Lung (tissue), 12 donors: ENCODE results near the gene GRID2. TPM values are rescaled to one million over a fixed set of nuclear protein-coding genes. Genes with fewer than 3 reads are reported as not detected.
"Not testable (repeated sequence)": the region's sequence is repeated elsewhere in the genome, so short reads cannot be mapped to it uniquely, and the experiment has no call there.

Source experiments
- ATAC-seq: fragments of 200-7000 bp; cut with Tn5 transposase; one replicate; pipeline ENCODE4 v1.9.1; 2020; ENCODE audit warnings: moderate number of reproducible peaks; ENCODE audit not compliant: insufficient read depth, low FRiP score
- DNase-seq, 3 donors: peaks; one replicate each; pipeline ENCODE4 v3.0.0-alpha.2; 2013 to 2017
- H3K27ac ChIP-seq, 2 donors: one replicate each; pipeline ENCODE4 v1.5.1; 2013; ENCODE audit warnings: mild to moderate bottlenecking in 2 of 2, moderate library complexity in 2 of 2, control low read depth in 1 of 2, inconsistent platforms in 1 of 2, low read depth in 1 of 2, low read length in 1 of 2
- H3K27me3 ChIP-seq, 3 donors: one replicate each; pipeline ENCODE4 v1.5.1; 2013; ENCODE audit warnings: low read length in 2 of 3; ENCODE audit not compliant: control insufficient read depth in 3 of 3, insufficient read depth in 3 of 3
- H3K36me3 ChIP-seq, 4 donors: one replicate each; pipeline ENCODE4 v1.5.1; 2013; ENCODE audit warnings: low read length in 4 of 4, mild to moderate bottlenecking in 1 of 4, moderate library complexity in 1 of 4; ENCODE audit not compliant: control insufficient read depth in 4 of 4, insufficient read depth in 4 of 4
- H3K4me1 ChIP-seq, 5 donors: one replicate each; pipeline ENCODE4 v1.5.1; 2013; ENCODE audit warnings: low read length in 5 of 5, mild to moderate bottlenecking in 2 of 5, moderate library complexity in 1 of 5; ENCODE audit not compliant: control insufficient read depth in 5 of 5, insufficient read depth in 5 of 5
- H3K4me3 ChIP-seq: one replicate; pipeline ENCODE4 v1.5.1; 2013; ENCODE audit warnings: mild to moderate bottlenecking, control low read depth, moderate library complexity
- H3K9ac ChIP-seq, 2 donors: one replicate each; pipeline ENCODE4 v1.5.1; 2013; ENCODE audit warnings: low read length in 2 of 2, control low read depth in 1 of 2; ENCODE audit not compliant: insufficient read depth in 1 of 2
- H3K9me3 ChIP-seq, 4 donors: one replicate each; pipeline ENCODE4 v1.5.1; 2013; ENCODE audit warnings: low read length in 3 of 4, mild to moderate bottlenecking in 1 of 4, moderate library complexity in 1 of 4; ENCODE audit not compliant: control insufficient read depth in 4 of 4, insufficient read depth in 3 of 4
- WGBS, 2 donors: extraction: QIAGEN DNeasy Blood & Tissue Kit; methylation state at CpG; one replicate each; pipeline ENCODE4 v1.1.7; 2013; 5-methylcytosine and 5-hydroxymethylcytosine counted together
- polyA plus RNA-seq, 2 donors: library from polyadenylated mRNA; stranded (reverse); fragments of 200-250 nt; gene quantifications; one replicate each; pipeline ENCODE4 v1.2.1, GENCODE V29; 2013
- total RNA-seq, 2 donors: library from RNA; depleted of rRNA in 1 of 2; stranded (reverse); fragments of >200 nt in 1 of 2; gene quantifications; one replicate each; pipeline ENCODE4 v1.2.1, GENCODE V29; 2014 to 2021
- TF ChIP-seq, protein P1 (sequence below): IDR thresholded peaks from 2 replicates; pipeline ENCODE4 v1.5.1; 2012; ENCODE audit warnings: mild to moderate bottlenecking; ENCODE audit errors: control extremely low read depth, extremely low read depth
- donor health status: control.
- donor health status: control.
- donor health status: Bipolar disorder and iron deficiency.
- donor health status: healthy.
- donor health status: DM: yes; HTN: yes; CAD: no.

Gene GRID2
- total and polyA plus RNA-seq, 4 donors: 0.09 to 1.3 TPM; not detected in 2

DNA sequence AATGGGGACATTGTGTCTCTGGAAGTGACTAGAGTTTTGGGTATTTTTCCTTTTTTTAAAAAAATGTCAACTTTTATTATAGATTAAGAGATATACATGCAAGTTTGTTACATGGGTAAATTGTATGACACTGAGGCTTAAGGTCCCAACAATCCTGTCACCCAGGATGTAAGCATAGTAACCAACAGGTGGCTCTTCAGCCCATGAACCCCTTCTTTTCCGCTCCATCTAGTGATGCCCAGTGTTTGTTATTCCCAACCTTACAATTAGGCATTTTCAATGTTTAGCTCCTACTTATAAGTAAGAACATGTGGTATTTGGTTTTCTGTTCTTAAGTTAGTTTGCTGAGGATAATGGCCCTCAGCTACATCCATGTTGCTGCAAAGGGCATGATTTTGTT, 102.7 kb downstream of the GRID2 start:
- TF ChIP-seq, protein P1, sequence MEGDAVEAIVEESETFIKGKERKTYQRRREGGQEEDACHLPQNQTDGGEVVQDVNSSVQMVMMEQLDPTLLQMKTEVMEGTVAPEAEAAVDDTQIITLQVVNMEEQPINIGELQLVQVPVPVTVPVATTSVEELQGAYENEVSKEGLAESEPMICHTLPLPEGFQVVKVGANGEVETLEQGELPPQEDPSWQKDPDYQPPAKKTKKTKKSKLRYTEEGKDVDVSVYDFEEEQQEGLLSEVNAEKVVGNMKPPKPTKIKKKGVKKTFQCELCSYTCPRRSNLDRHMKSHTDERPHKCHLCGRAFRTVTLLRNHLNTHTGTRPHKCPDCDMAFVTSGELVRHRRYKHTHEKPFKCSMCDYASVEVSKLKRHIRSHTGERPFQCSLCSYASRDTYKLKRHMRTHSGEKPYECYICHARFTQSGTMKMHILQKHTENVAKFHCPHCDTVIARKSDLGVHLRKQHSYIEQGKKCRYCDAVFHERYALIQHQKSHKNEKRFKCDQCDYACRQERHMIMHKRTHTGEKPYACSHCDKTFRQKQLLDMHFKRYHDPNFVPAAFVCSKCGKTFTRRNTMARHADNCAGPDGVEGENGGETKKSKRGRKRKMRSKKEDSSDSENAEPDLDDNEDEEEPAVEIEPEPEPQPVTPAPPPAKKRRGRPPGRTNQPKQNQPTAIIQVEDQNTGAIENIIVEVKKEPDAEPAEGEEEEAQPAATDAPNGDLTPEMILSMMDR: no peak
- ATAC-seq (no peak), DNase-seq (no peak)
- Histone ChIP-seq H3K36me3 (no peaks in the 10 kb centered on the region), H3K9ac (no peak overlapping the region), H3K27ac (no peak overlapping the region), H3K4me3 (no peak overlapping the region), H3K27me3 (no peaks in the 10 kb centered on the region), H3K4me1 (no peaks in the 10 kb centered on the region), H3K9me3 (no peaks in the 10 kb centered on the region)
- WGBS, 2 donors: 94 to 97% methylated on average over 1 of the region's 1 CpG

- H3K9me3 ChIP-seq: no peaks in the 10 kb centered on the region
- H3K4me3 ChIP-seq: no peak overlapping the region
- no peak overlapping the region for H3K9ac ChIP-seq
- WGBS, 2 donors: 65 to 78% methylated on average over 2 of the region's 2 CpGs
- no peaks in the 10 kb centered on the region for H3K36me3 ChIP-seq
- DNase-seq (no peak), ATAC-seq (no peak)
- TF ChIP-seq, protein P1: no peak
- no peaks in the 10 kb centered on the region for H3K27me3 ChIP-seq
- no peaks in the 10 kb centered on the region for H3K4me1 ChIP-seq
- H3K27ac ChIP-seq: no peak overlapping the region
These were observed 118.2 kb downstream of the GRID2 start for GRCh38 chr4:92421920-92422319.

DNA sequence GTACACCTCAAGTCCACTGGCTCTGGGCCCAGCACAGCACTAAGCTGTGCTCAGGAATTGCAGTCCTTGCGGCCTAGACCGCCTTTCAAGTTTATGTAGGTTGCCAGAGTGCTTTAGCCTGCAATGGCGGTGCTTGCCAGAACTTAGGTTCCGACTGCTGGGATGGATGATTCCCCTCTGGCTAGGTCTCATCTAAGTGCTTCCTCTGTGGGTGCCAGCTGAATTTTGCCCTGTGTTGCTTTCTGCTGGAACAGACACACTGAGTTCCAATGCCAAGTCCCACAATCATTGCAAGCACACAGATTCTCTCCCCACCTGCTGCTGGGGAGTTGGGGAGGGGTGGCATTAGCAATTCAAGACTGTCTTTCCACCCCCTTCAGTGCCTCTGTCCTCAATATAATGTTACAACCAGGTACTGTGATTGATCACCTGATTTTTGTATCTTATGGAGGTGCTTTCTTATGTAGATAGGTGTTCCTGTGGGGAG, 129.5 kb downstream of the GRID2 start:
- WGBS, 2 donors: 89 to 96% methylated on average over 4 of the region's 4 CpGs
- no peak for DNase-seq

GRCh38 chr4:92438722-92439121, 135.0 kb downstream of the GRID2 start:
- WGBS, 2 donors: 78 to 82% methylated on average over 6 of the region's 6 CpGs
- not testable (repeated sequence) for H3K27me3 ChIP-seq, H3K9ac ChIP-seq, H3K4me3 ChIP-seq, H3K27ac ChIP-seq, H3K4me1 ChIP-seq, DNase-seq, H3K36me3 ChIP-seq, ATAC-seq, H3K9me3 ChIP-seq

More for the DNA sequence above, 129.5 kb downstream of the GRID2 start:
- Histone ChIP-seq H3K36me3 (no peaks in the 10 kb centered on the region), H3K9me3 (peaks cover 0 to 6% (median 0%) of the 10 kb centered on the region in 4 donors), H3K27me3 (no peaks in the 10 kb centered on the region), H3K4me3 (no peak overlapping the region), H3K9ac (no peak overlapping the region), H3K4me1 (no peaks in the 10 kb centered on the region), H3K27ac (no peak overlapping the region)
- ATAC-seq: no peak
- TF ChIP-seq, protein P1: no peak

DNA sequence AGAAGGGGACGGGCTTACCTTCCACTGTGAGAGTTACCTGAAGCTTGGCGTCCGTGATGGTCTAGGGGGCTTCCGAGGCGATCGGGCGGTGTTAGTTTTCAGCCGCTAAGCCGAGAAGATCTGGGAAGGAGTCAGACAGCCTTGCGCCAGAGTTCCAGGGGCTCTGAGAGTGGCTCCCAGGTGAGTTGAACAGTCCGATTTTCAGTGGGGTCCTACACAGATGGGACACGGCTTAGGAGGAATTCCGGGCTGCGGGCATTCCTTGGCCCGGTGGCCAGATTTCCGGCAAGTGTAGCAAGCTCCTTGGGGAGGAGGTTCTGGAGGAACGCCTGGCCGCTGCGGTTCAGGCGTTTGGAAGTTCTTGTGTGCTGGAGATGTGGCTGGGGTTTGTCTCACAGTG, 138.4 kb downstream of the GRID2 start:
- H3K9ac ChIP-seq, H3K27ac ChIP-seq, H3K4me3 ChIP-seq, H3K4me1 ChIP-seq, H3K9me3 ChIP-seq, H3K36me3 ChIP-seq, DNase-seq, ATAC-seq, H3K27me3 ChIP-seq: not testable (repeated sequence)
- WGBS, 2 donors: 85 to 96% methylated on average over 14 to 20 of the region's 20 CpGs

- not testable (repeated sequence) for ATAC-seq, H3K9ac ChIP-seq, H3K9me3 ChIP-seq, H3K4me1 ChIP-seq, H3K27ac ChIP-seq, DNase-seq, H3K36me3 ChIP-seq, H3K27me3 ChIP-seq, H3K4me3 ChIP-seq
- WGBS, 2 donors: 86 to 89% methylated on average over 13 of the region's 13 CpGs
These were observed 140.5 kb downstream of the GRID2 start for GRCh38 chr4:92444143-92444843.
